Choroid plexus epithelial cell (primary cell): Measurements from ENCODE around the gene MYO5C.

Experiments used
- DNase-seq: peaks from one replicate; pipeline ENCODE4 v3.0.0-alpha.2; 2010; ENCODE audit warnings: low read depth
- H3K4me3 ChIP-seq: 2 replicates; pipeline ENCODE4 v1.5.1; 2011; ENCODE audit warnings: low read depth, mild to moderate bottlenecking, control low read depth, low read length, moderate library complexity
- TF ChIP-seq, protein P1 (sequence below): conservative IDR thresholded peaks from 2 replicates; pipeline ENCODE4 v1.5.1; 2011; ENCODE audit warnings: low read depth, mild to moderate bottlenecking, control low read depth, inconsistent platforms, low read length, moderate library complexity

MYO5C gene

DNA sequence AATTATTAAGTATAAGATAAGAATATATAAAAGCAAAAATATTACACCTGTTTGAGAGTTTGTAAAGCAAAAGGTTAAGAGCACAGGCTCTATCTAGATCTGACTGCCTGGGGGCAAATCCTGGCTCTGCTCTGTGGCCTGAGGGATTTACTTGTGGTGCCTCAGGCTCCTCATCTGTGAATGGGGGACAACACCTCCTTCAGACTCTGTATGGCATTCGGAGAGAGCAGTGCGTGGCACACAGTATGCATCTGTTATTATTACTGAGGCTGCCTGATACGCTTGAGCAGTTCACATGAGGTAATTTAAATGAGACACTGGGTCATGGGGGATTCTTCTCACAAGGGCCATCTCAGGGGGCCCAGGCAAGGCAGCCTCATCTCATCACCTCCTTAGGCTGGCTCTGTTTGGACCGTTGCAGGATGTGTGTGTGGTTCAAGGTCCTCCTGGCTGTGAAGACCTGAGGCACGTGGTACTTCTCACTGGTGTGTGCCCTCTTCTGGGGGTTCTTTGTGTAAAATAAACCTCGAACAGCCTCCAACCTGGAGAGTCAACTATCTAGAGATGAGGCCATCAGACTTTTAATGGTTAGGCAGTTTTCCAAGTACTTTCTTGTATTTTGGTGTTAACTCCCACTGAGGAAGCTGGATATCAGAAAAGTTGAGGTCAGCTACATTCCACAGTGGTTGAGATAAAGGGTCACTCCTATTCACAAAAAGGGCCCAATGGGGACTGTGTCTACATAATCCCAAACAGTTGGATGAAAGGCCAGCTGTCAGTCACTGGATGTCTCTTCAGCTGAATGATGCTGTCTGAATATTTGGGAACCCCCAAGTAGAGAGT lies 113.4 kb downstream of the MYO5C start:
- no peak for DNase-seq
- no peak overlapping the region for H3K4me3 ChIP-seq
- TF ChIP-seq, protein P1, sequence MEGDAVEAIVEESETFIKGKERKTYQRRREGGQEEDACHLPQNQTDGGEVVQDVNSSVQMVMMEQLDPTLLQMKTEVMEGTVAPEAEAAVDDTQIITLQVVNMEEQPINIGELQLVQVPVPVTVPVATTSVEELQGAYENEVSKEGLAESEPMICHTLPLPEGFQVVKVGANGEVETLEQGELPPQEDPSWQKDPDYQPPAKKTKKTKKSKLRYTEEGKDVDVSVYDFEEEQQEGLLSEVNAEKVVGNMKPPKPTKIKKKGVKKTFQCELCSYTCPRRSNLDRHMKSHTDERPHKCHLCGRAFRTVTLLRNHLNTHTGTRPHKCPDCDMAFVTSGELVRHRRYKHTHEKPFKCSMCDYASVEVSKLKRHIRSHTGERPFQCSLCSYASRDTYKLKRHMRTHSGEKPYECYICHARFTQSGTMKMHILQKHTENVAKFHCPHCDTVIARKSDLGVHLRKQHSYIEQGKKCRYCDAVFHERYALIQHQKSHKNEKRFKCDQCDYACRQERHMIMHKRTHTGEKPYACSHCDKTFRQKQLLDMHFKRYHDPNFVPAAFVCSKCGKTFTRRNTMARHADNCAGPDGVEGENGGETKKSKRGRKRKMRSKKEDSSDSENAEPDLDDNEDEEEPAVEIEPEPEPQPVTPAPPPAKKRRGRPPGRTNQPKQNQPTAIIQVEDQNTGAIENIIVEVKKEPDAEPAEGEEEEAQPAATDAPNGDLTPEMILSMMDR = no peak

DNA sequence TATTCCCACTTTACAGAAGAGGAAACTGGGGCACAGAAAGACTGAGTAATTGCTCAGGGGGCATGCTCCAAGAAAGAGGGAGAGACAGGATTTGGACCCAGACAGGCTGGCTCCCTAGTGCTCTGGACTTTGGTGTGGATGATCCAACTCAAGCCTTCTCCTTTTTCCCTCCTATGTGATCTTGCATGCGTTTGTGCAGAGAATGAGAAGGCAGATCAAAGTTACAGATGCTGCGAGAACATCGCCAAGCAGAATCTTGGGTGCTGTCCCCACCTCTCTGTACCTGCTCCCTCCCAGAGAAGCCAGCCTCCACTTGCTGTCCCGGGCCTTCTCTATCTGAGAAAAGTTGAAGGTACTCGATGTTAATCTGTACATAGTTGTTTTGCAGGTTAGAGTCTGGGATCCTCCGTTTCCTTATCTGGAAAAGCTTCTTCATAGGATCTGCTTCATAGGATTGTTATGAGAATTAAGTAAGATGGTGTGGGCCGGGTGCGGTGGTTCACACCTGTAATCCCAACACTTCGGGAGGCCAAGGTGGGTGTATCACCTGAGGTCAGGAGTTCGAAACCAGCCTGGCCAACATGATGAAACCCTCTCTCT lies 114.7 kb downstream of the MYO5C start:
- DNase-seq = no peak
- H3K4me3 ChIP-seq = peak overlapping the region; percentile 72
- TF ChIP-seq, protein P1 = no peak

DNA sequence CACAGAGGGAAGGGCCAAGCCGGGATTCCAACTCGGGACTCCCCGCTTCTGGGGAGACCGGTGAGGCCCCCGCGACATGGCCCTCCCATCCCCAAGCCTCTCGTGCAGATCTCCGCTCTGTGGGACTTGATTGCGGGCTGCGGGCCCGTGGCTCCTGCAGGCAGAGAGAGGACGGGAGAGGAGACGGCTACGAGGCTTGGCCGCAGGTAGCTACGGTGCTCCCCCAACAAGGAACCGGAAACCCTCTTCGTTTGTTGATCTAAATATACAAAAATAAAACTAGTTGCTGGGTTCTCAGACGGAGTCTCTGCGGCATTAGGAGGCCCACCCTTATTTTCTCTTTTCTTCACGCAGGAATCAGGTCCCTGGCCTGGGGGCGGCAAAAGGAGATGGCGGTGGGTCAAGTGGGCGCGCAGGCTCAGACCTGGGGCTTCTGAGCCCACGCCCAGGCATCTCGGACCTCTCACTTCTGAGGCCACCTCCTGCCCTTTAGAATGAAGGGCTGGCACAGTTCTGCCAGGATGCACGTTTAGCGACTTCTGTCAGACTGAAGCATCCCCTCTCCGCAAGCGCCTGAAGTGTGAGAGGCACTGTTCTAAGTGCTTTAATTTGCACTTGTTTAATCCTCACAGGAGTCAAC lies 115.3 kb downstream of the MYO5C start:
- DNase-seq = peak; percentile 18

DNA sequence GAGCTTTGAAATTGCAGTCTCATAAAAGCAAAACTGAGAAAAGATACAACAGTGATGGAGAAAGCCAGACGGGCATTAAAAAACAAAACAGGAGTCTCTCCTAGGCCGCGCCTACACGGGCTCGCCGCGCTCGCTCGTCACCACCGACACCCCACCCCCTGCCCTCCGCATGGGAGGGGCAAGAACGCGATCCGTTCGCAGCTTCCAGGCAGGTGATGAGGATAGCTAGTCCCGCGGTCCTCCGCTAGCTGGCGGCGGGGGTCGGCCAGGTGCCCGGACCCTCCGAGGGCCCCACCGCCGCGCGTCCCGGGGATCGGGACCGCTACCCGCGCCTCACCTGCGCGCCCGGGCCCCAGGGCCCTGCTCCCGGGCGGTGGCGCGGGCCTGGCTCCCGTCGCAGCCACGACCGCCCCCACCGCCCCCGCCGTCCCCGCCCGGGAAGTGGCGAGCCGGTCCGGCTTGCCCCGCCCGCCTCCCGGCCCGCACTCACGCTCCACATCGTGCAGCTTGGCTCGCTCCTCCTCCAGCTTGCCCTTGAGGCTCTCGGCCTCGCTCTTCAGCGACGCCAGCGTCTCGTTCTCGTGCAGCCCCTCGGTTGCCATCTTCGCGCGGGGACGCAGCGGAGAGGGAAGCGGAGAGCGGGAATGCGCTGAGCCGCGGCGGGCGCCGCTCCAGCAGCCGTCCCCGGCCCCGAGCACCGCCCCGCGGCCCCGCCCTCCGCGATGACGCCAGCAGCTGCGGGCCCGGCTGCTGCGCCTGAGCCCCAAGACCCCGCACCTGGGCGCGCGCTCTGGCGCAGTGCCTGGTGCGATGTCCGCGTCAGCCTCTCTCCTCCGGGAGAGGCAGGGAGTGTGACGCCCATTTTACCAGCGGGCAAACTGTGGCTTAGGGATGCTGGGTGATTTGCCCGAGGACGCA lies 116.1 kb downstream of the MYO5C start:
- TF ChIP-seq, protein P1 = no peak
- peak overlapping the region; percentile 72 for H3K4me3 ChIP-seq
- DNase-seq = peak; percentile 83

More for the DNA sequence above, 115.3 kb downstream of the MYO5C start:
- H3K4me3 ChIP-seq = peak overlapping the region; percentile 72
- TF ChIP-seq, protein P1 = no peak

DNA sequence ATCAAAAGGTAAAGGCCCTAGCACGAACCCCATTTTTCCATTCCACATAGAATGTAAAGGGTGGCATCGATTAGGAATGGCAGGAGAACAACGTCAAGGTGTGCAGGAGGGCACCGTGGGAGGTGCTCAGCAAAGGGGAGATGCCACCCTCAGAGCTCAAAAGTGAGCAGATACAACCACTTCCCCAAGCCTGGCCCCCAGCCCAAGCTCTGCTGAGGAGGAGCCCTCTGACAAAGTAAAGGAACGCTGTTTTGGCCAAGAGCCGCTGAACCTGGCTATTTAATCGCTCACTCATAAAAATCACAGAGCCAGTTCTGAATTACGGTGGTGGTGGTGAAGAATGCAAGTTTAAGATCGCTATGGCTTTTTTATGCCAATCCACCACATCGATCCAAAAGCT lies 116.8 kb downstream of the MYO5C start:
- DNase-seq = no peak
- peak overlapping the region; percentile 72 for H3K4me3 ChIP-seq
- TF ChIP-seq, protein P1 = no peak

DNA sequence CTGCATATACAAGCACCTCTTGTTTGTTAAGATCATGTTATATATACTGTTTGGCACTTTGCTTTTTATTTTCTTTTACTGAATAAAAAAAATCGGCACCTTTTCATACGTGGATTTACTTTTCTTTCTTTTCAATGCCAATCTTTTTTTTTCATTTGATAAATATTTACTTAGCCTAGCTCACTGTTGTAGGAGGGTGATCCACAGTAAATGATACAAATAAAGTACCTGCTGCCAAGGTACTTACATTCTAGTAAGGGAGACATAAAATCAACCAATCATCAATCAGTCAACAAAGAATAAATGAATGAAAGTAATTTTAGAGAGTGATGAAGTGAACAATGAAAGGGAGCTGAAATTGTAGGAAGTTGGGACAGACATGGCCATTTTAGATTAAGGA lies 122.7 kb downstream of the MYO5C start:
- no peak overlapping the region for H3K4me3 ChIP-seq
- no peak for DNase-seq
- TF ChIP-seq, protein P1 = no peak
